ENCODE results near the gene KIAA0586.

GRCh38 chr14:58540749-58541632, 113.5 kb downstream of the KIAA0586 start:
- TF ChIP-seq RFX5 (IDR thresholded peaks at IDR 0.05; ENCODE audit: low read length) = no peak
- no peak for TF ChIP-seq POLR2AphosphoS5 (IDR thresholded peaks at IDR 0.05; ENCODE audit: low read depth, low read length)
- TF ChIP-seq EP300 (IDR thresholded peaks at IDR 0.05; ENCODE audit: borderline replicate concordance in 1 of 2, low read depth in 1 of 2, low read length in 1 of 2) = no peak
- no peak for TF ChIP-seq FOXM1 (IDR thresholded peaks at IDR 0.05; ENCODE audit: low read depth)
- TF ChIP-seq TAF1 (IDR thresholded peaks at IDR 0.05; ENCODE audit: borderline replicate concordance, low read depth, low read length) = no peak
- no peak for TF ChIP-seq NFIC (IDR thresholded peaks at IDR 0.05; ENCODE audit: borderline replicate concordance)
